ENCODE results near the gene OSBPL7. TPM values are rescaled to one million over a fixed set of nuclear protein-coding genes. Genes with fewer than 3 reads are reported as not detected.
A peak's percentile ranks its signal among the peaks of the same experiment; 100 is the strongest.

The OSBPL7 gene
- polyA plus RNA-seq, 2 of the 4 experiments (the other 2 are of a cell fraction) = 7.0 to 15.4 TPM

GRCh38 chr17:47847341-47848197 is 26.0 kb upstream of the OSBPL7 start (continued):
- no peak for TF ChIP-seq CBX8 (IDR thresholded peaks at IDR 0.05)
- TF ChIP-seq MAX (IDR thresholded peaks at IDR 0.05) = no peak
- no peak for TF ChIP-seq FOSL2 (IDR thresholded peaks at IDR 0.05)
- no peak for TF ChIP-seq FOSL2 (CRISPR knock-in tag; IDR thresholded peaks at IDR 0.05)
- no peak for TF ChIP-seq CBX2 (IDR thresholded peaks at IDR 0.05; ENCODE audit: borderline replicate concordance, low read depth)

- H3K27ac ChIP-seq = 0 out of 6 replicates have a peak overlapping the region, but pooled peaks of 1 of the 2 experiments have one; percentile 4
- 86% methylated on average over 31 of the region's 31 CpGs for WGBS (ENCODE audit: missing lambda C conversion rate)
- H3K4me2 ChIP-seq = no peak overlapping the region
- CTCF ChIA-PET = interaction anchor here (0.7 to 36.3 kb wide), 12 partner anchors 10 to 171 kb away, joined by 3 to 1860 read pairs (median 20); partner anchors contain the start of genes CDK5RAP3, SP2 and SP6
- POLR2A ChIA-PET = no interaction called here
- TF ChIP-seq FOXS1 (CRISPR knock-in tag; IDR thresholded peaks at IDR 0.05) = no peak
- TF ChIP-seq RCOR1 (IDR thresholded peaks at IDR 0.05; ENCODE audit: low read depth, low read length) = no peak
- no peak for TF ChIP-seq NPAS2 (CRISPR knock-in tag; IDR thresholded peaks at IDR 0.05; ENCODE audit: borderline replicate concordance)
- H3K4me1 ChIP-seq = peaks cover 27% of the 10 kb centered on the region
- ATAC-seq = no peak
- FAIRE-seq = no peak
- H3K9me3 ChIP-seq = no peaks in the 10 kb centered on the region
- H3K4me3 ChIP-seq = no peak overlapping the region
- no peak for DNase-seq (ENCODE audit: low read depth in 1 of 2, low spot score in 1 of 2)
These were observed 25.2 kb upstream of the OSBPL7 start for GRCh38 chr17:47846716-47847340.

GRCh38 chr17:47845716-47846075 is 24.1 kb upstream of the OSBPL7 start:
- H3K27ac ChIP-seq = no peak overlapping the region
- no peak for FAIRE-seq
- ChIA-PET POLR2A (interaction anchor here (1.1 kb wide), 1 partner anchor 50 kb away, joined by 3 read pairs; the partner anchor contains the start of gene SP2), CTCF (interaction anchor here (0.9 to 36.3 kb wide), 12 partner anchors 9 to 199 kb away, joined by 3 to 1860 read pairs (median 84); partner anchors contain the start of genes CDK5RAP3, PNPO, PRR15L and SP2)
- H3K9me3 ChIP-seq = no peaks in the 10 kb centered on the region
- no peak for TF ChIP-seq JUNB (IDR thresholded peaks at IDR 0.05)
- no peak for TF ChIP-seq FOXS1 (CRISPR knock-in tag; IDR thresholded peaks at IDR 0.05)
- TF ChIP-seq RFX5 (IDR thresholded peaks at IDR 0.05) = no peak
- TF ChIP-seq SMC3 (IDR thresholded peaks at IDR 0.05) = no peak
- TF ChIP-seq EHMT2 (IDR thresholded peaks at IDR 0.05; ENCODE audit: low read depth) = no peak
- no peak for TF ChIP-seq RARB (CRISPR knock-in tag; IDR thresholded peaks at IDR 0.05)
- no peak for TF ChIP-seq EP300 (IDR thresholded peaks at IDR 0.05)
- no peak for TF ChIP-seq ZNF302 (CRISPR knock-in tag; IDR thresholded peaks at IDR 0.05)
- TF ChIP-seq NR3C1 (IDR thresholded peaks at IDR 0.05) = no peak
- no peak for TF ChIP-seq CEBPB (IDR thresholded peaks at IDR 0.05)
- TF ChIP-seq HEYL (CRISPR knock-in tag; IDR thresholded peaks at IDR 0.05) = no peak
- no peak for TF ChIP-seq RNF2 (IDR thresholded peaks at IDR 0.05; ENCODE audit: borderline replicate concordance, low read depth)
- TF ChIP-seq, protein P1, sequence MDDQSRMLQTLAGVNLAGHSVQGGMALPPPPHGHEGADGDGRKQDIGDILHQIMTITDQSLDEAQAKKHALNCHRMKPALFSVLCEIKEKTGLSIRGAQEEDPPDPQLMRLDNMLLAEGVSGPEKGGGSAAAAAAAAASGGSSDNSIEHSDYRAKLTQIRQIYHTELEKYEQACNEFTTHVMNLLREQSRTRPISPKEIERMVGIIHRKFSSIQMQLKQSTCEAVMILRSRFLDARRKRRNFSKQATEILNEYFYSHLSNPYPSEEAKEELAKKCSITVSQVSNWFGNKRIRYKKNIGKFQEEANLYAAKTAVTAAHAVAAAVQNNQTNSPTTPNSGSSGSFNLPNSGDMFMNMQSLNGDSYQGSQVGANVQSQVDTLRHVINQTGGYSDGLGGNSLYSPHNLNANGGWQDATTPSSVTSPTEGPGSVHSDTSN (IDR thresholded peaks at IDR 0.05) = no peak
- no peak for TF ChIP-seq BHLHE40 (IDR thresholded peaks at IDR 0.05; ENCODE audit: low read depth, low read length)
- no peak overlapping the region for H3K4me2 ChIP-seq
- H3K4me3 ChIP-seq = no peak overlapping the region
- ATAC-seq = no peak
- peaks cover 28% of the 10 kb centered on the region for H3K4me1 ChIP-seq
- DNase-seq (ENCODE audit: low read depth in 1 of 2, low spot score in 1 of 2) = no peak
- WGBS (ENCODE audit: missing lambda C conversion rate) = 65% methylated on average over 3 of the region's 3 CpGs
